GM23338 (cell line): ENCODE results near the gene CCDC39. TPM values are rescaled to one million over a fixed set of nuclear protein-coding genes. Genes with fewer than 3 reads are reported as not detected.

Experiments
- ATAC-seq: fragments of 200-7000 bp; cut with Tn5 transposase; 3 replicates; pipeline ENCODE4 v1.9.1; 2020
- DNase-seq: peaks from one replicate; pipeline ENCODE4 v3.0.0-alpha.2; 2015; ENCODE audit warnings: low spot score
- H2AFZ ChIP-seq: fragments of 200-600 bp; sonication (generic); 2 replicates; pipeline ENCODE4 v1.8.0; 2016; ENCODE audit warnings: antibody characterized with exemption, mild to moderate bottlenecking, moderate library complexity
- H3F3A ChIP-seq: fragments of 200-600 bp; sonication (generic); replicated peaks from 2 replicates; pipeline ENCODE4 v1.8.0; 2017; ENCODE audit warnings: antibody characterized with exemption, mixed run types, low read depth
- H3K27ac ChIP-seq: fragments of 200-600 bp; sonication (generic); 2 replicates; pipeline ENCODE4 v1.6.1; 2016; ENCODE audit warnings: low read depth
- H3K27me3 ChIP-seq: fragments of 200-600 bp; sonication (generic); 2 replicates; pipeline ENCODE4 v1.8.0; 2016; ENCODE audit warnings: mild to moderate bottlenecking, mixed run types, moderate library complexity; ENCODE audit not compliant: insufficient read depth
- H3K36me3 ChIP-seq: fragments of 200-600 bp; sonication (generic); 2 replicates; pipeline ENCODE4 v1.8.0; 2016; ENCODE audit warnings: mild to moderate bottlenecking; ENCODE audit not compliant: insufficient read depth
- H3K4me1 ChIP-seq: fragments of 200-600 bp; sonication (generic); 2 replicates; pipeline ENCODE4 v1.8.0; 2016; ENCODE audit warnings: mild to moderate bottlenecking, moderate library complexity; ENCODE audit not compliant: insufficient read depth
- H3K4me2 ChIP-seq: fragments of 200-600 bp; sonication (generic); 2 replicates; pipeline ENCODE4 v1.7.1; 2017; ENCODE audit warnings: mixed run types
- H3K4me3 ChIP-seq: fragments of 200-600 bp; sonication (generic); 2 replicates; pipeline ENCODE4 v1.6.1; 2016; ENCODE audit warnings: mixed run types
- H3K79me2 ChIP-seq: fragments of 200-600 bp; sonication (generic); replicated peaks from 2 replicates; pipeline ENCODE4 v1.8.0; 2017; ENCODE audit warnings: mild to moderate bottlenecking; ENCODE audit not compliant: insufficient read depth
- H3K9me2 ChIP-seq: fragments of 200-600 bp; sonication (generic); 2 replicates; pipeline ENCODE4 v1.8.0; 2017; ENCODE audit not compliant: insufficient read depth
- H4K20me1 ChIP-seq: fragments of 200-600 bp; sonication (generic); replicated peaks from 2 replicates; pipeline ENCODE4 v1.8.0; 2017; ENCODE audit warnings: mild to moderate bottlenecking; ENCODE audit not compliant: insufficient read depth
- H3K27ac Mint-ChIP-seq: 2 replicates; pipeline ENCODE4 v1.8.0; 2020; ENCODE audit warnings: inconsistent platforms, mild to moderate bottlenecking, moderate library complexity, mixed read lengths
- H3K27me3 Mint-ChIP-seq: 3 replicates; pipeline ENCODE4 v1.8.0; 2022; ENCODE audit warnings: low read depth, mild to moderate bottlenecking, moderate library complexity, mixed read lengths, inconsistent platforms; ENCODE audit not compliant: insufficient read depth, poor library complexity
- H3K36me3 Mint-ChIP-seq: 3 replicates; pipeline ENCODE4 v1.8.0; 2021; ENCODE audit warnings: low read depth, mild to moderate bottlenecking, inconsistent platforms, moderate library complexity, mixed read lengths
- H3K4me1 Mint-ChIP-seq: 3 replicates; pipeline ENCODE4 v1.8.0; 2020; ENCODE audit warnings: mild to moderate bottlenecking, inconsistent platforms, mixed read lengths
- H3K4me3 Mint-ChIP-seq: 3 replicates; pipeline ENCODE4 v1.8.0; 2021; ENCODE audit warnings: moderate library complexity, mild to moderate bottlenecking, inconsistent platforms, mixed read lengths
- H3K9me3 Mint-ChIP-seq: 3 replicates; pipeline ENCODE4 v1.8.0; 2020; ENCODE audit warnings: moderate library complexity, mild to moderate bottlenecking, inconsistent platforms, mixed read lengths
- CREB1 ChIP-seq: fragments of 250-450 bp; sonication (Bioruptor Pico); IDR thresholded peaks from 2 replicates; pipeline ENCODE4 v1.5.0; 2020; ENCODE audit warnings: low read depth, mild to moderate bottlenecking, moderate library complexity
- CTCF ChIP-seq, 2 experiments: fragments of 200-600 bp in 1 of 2; sonication (generic) in 1 of 2; conservative IDR thresholded peaks; 2 replicates each; pipeline versions ENCODE4 v1.5.1 to v1.6.1; 2016 to 2017; ENCODE audit warnings: antibody characterized with exemption in 2 of 2, low read depth in 2 of 2, mild to moderate bottlenecking in 2 of 2, moderate library complexity in 1 of 2
- EZH2 ChIP-seq: fragments of 200-600 bp; sonication (generic); IDR thresholded peaks from one replicate; pipeline ENCODE4 v1.8.0; 2017; ENCODE audit warnings: antibody characterized with exemption, mild to moderate bottlenecking, low read depth; ENCODE audit not compliant: unreplicated experiment
- EZH2phosphoT487 ChIP-seq: fragments of 200-600 bp; sonication (generic); IDR thresholded peaks from one replicate; pipeline ENCODE4 v1.8.1; 2018; ENCODE audit warnings: antibody characterized with exemption; ENCODE audit not compliant: unreplicated experiment
- JUNB ChIP-seq: IDR thresholded peaks from one replicate; pipeline ENCODE4 v1.6.1; 2016; ENCODE audit warnings: antibody characterized with exemption; ENCODE audit not compliant: unreplicated experiment
- NANOG ChIP-seq: IDR thresholded peaks from 2 replicates; pipeline ENCODE4 v1.6.1; 2016; ENCODE audit warnings: antibody characterized with exemption, borderline replicate concordance
- POLR2AphosphoS5 ChIP-seq: IDR thresholded peaks from 2 replicates; pipeline ENCODE4 v1.6.1; 2016; ENCODE audit warnings: antibody characterized with exemption, low read depth
- REST ChIP-seq: IDR thresholded peaks from one replicate; pipeline ENCODE4 v1.6.1; 2018; ENCODE audit warnings: antibody characterized with exemption; ENCODE audit not compliant: unreplicated experiment
- STAT1 ChIP-seq: IDR thresholded peaks from one replicate; pipeline ENCODE4 v1.6.1; 2016; ENCODE audit warnings: antibody characterized with exemption; ENCODE audit not compliant: unreplicated experiment
- ZNF114 ChIP-seq: fragments of 250-450 bp; sonication (Bioruptor Pico); IDR thresholded peaks from 2 replicates; pipeline ENCODE4 v1.5.0; 2020; ENCODE audit warnings: mild to moderate bottlenecking, moderate library complexity
- ZNF331 ChIP-seq: fragments of 250-450 bp; sonication (Bioruptor Pico); IDR thresholded peaks from 2 replicates; pipeline ENCODE4 v1.5.0; 2020; ENCODE audit warnings: low read depth, mild to moderate bottlenecking, moderate library complexity
- ZNF462 ChIP-seq: fragments of 250-450 bp; sonication (Bioruptor Pico); IDR thresholded peaks from 2 replicates; pipeline ENCODE4 v1.5.0; 2020; ENCODE audit warnings: mild to moderate bottlenecking, moderate library complexity
- polyA plus RNA-seq: library from polyadenylated mRNA; unstranded; fragments of >200 nt; fragmentation: Nextera tagmentation; extraction: Ambion mirVana; gene quantifications from 2 replicates; pipeline ENCODE4 v1.2.1, GENCODE V29; 2016
- total RNA-seq: library from RNA; depleted of rRNA; stranded (reverse); fragments of >200 nt; shearing (Covaris generic); gene quantifications from 2 replicates; pipeline ENCODE4 v1.2.3, GENCODE V29; 2014
- TF ChIP-seq, protein P1 (sequence below): IDR thresholded peaks from 2 replicates; pipeline ENCODE4 v1.6.1; 2016; ENCODE audit warnings: antibody characterized with exemption

The CCDC39 gene
- total and polyA plus RNA-seq, 2 experiments from 2014 or later: 0.52 to 2.6 TPM

DNA sequence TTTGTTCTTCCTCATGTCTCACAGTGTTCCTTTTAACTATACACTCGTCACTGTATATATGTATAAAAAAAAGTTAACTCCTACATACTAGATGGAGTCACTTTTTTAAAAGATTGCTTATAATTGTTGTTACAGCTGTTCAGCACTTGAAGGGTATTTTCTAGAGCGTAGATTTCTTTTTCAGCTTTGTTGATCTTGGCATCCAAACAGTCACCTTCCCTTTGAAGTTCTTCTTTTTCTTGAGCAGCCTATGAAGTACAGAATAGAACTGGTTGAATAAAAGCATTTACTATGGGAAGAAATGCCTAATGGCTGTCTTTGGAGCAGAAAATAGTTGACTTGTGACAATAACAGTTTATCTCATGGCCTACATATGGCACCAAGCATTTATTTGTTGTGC is 59.6 kb downstream of the CCDC39 start:
- TF ChIP-seq EZH2 (no peak), CTCF (conservative IDR thresholded peaks at IDR 0.05; ENCODE audit: low read depth in 2 of 2) (no peak), ZNF114 (CRISPR knock-in tag) (no peak), ZNF462 (no peak), NANOG (no peak), EZH2phosphoT487 (no peak), JUNB (no peak), CREB1 (CRISPR knock-in tag) (no peak), STAT1 (no peak), REST (no peak), ZNF331 (CRISPR knock-in tag) (no peak), POLR2AphosphoS5 (no peak)
- TF ChIP-seq, protein P1, sequence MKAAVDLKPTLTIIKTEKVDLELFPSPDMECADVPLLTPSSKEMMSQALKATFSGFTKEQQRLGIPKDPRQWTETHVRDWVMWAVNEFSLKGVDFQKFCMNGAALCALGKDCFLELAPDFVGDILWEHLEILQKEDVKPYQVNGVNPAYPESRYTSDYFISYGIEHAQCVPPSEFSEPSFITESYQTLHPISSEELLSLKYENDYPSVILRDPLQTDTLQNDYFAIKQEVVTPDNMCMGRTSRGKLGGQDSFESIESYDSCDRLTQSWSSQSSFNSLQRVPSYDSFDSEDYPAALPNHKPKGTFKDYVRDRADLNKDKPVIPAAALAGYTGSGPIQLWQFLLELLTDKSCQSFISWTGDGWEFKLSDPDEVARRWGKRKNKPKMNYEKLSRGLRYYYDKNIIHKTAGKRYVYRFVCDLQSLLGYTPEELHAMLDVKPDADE: no peak
- Mint-ChIP-seq H3K4me3 (no peak overlapping the region), H3K9me3 (peaks cover 5% of the 10 kb centered on the region; the same call in 2 of the 3 replicates), H3K36me3 (peaks cover 6% of the 10 kb centered on the region; the same call in 2 of the 3 replicates), H3K27ac (no peak overlapping the region), H3K27me3 (no peaks in the 10 kb centered on the region), H3K4me1 (peaks cover 5% of the 10 kb centered on the region; the same call in 2 of the 3 replicates)
- Histone ChIP-seq H3K9me2 (no peaks in the 10 kb centered on the region), H3K4me2 (no peak overlapping the region), H3K79me2 (no peaks in the 10 kb centered on the region), H3K27me3 (no peaks in the 10 kb centered on the region), H3K36me3 (no peaks in the 10 kb centered on the region), H3K4me1 (no peaks in the 10 kb centered on the region), H3K27ac (no peak overlapping the region), H3K4me3 (no peak overlapping the region), H2AFZ (no peak overlapping the region), H4K20me1 (no peaks in the 10 kb centered on the region), H3F3A (no peaks in the 10 kb centered on the region)
- ATAC-seq (no peak), DNase-seq (no peak)
